ENCODE measurements around the gene MORC4.

DNA sequence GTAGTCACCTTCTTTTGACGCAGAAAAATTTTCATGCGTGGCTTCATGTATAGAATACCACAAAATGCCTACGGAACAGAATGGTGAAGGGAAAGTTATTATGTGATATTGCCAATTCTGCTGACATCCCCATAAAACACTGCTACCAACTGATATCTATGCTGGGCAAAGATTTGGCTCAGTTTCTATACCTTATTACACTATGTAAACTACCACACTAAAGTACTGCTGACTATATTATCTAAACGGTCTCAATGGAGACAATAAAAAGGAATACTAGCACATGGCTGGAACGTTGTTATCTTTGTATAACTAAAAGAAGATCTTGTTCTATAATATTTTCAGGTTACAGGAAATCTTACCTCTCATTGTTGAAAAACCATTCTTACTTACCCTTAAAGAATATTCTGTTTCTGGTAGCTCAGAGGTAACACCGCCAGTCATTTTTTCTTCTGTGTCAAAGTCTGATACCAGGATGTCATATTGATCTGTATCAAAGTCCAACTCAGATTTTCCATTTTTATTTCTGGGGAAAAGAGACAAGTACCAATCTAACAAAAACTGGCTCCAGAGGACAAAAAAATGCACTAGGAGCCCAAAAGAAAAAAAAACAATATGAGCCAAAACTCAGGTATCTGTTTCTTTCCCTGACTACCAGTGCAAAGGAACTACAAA lies 18.9 kb downstream of the MORC4 start:
- TF ChIP-seq, protein P1, sequence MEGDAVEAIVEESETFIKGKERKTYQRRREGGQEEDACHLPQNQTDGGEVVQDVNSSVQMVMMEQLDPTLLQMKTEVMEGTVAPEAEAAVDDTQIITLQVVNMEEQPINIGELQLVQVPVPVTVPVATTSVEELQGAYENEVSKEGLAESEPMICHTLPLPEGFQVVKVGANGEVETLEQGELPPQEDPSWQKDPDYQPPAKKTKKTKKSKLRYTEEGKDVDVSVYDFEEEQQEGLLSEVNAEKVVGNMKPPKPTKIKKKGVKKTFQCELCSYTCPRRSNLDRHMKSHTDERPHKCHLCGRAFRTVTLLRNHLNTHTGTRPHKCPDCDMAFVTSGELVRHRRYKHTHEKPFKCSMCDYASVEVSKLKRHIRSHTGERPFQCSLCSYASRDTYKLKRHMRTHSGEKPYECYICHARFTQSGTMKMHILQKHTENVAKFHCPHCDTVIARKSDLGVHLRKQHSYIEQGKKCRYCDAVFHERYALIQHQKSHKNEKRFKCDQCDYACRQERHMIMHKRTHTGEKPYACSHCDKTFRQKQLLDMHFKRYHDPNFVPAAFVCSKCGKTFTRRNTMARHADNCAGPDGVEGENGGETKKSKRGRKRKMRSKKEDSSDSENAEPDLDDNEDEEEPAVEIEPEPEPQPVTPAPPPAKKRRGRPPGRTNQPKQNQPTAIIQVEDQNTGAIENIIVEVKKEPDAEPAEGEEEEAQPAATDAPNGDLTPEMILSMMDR (IDR thresholded peaks at IDR 0.05): no peak
- no peak for TF ChIP-seq POLR2A (IDR thresholded peaks at IDR 0.05; ENCODE audit: low read depth)
